ENCODE results near the gene CHST8.

DNA sequence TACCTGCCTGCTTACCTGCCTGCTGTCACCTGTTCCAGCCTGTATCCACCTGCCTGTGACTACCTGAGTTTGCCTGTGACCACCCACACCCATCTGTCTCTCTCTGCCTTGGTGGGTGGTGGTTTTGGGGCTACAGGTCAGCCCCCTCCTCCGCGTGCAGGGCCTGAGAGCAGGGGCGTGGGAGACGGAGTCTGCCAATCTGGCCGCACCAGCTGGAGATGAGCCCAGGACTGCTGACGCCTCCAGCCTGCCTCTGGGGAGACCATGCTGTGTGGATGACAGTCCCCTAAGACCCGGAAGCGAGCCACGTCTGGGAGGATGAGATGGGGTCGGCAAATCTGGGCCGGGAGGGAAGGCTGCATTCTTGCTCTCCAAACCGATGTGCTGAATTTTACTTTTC, 159.0 kb downstream of the CHST8 start:
- TF ChIP-seq ZSCAN20 (CRISPR knock-in tag; IDR thresholded peaks at IDR 0.05) (no peak), MYC (IDR thresholded peaks at IDR 0.05; ENCODE audit: borderline replicate concordance, low read length) (no peak), JUN (IDR thresholded peaks at IDR 0.05) (no peak), NR3C1 (IDR thresholded peaks at IDR 0.05) (no peak), TFCP2L1 (CRISPR knock-in tag; IDR thresholded peaks at IDR 0.05) (no peak), EP300 (IDR thresholded peaks at IDR 0.05) (no peak), JUNB (IDR thresholded peaks at IDR 0.05) (no peak)
- TF ChIP-seq, protein P1, sequence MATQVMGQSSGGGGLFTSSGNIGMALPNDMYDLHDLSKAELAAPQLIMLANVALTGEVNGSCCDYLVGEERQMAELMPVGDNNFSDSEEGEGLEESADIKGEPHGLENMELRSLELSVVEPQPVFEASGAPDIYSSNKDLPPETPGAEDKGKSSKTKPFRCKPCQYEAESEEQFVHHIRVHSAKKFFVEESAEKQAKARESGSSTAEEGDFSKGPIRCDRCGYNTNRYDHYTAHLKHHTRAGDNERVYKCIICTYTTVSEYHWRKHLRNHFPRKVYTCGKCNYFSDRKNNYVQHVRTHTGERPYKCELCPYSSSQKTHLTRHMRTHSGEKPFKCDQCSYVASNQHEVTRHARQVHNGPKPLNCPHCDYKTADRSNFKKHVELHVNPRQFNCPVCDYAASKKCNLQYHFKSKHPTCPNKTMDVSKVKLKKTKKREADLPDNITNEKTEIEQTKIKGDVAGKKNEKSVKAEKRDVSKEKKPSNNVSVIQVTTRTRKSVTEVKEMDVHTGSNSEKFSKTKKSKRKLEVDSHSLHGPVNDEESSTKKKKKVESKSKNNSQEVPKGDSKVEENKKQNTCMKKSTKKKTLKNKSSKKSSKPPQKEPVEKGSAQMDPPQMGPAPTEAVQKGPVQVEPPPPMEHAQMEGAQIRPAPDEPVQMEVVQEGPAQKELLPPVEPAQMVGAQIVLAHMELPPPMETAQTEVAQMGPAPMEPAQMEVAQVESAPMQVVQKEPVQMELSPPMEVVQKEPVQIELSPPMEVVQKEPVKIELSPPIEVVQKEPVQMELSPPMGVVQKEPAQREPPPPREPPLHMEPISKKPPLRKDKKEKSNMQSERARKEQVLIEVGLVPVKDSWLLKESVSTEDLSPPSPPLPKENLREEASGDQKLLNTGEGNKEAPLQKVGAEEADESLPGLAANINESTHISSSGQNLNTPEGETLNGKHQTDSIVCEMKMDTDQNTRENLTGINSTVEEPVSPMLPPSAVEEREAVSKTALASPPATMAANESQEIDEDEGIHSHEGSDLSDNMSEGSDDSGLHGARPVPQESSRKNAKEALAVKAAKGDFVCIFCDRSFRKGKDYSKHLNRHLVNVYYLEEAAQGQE (IDR thresholded peaks at IDR 0.05): no peak
- TF ChIP-seq, protein P2, sequence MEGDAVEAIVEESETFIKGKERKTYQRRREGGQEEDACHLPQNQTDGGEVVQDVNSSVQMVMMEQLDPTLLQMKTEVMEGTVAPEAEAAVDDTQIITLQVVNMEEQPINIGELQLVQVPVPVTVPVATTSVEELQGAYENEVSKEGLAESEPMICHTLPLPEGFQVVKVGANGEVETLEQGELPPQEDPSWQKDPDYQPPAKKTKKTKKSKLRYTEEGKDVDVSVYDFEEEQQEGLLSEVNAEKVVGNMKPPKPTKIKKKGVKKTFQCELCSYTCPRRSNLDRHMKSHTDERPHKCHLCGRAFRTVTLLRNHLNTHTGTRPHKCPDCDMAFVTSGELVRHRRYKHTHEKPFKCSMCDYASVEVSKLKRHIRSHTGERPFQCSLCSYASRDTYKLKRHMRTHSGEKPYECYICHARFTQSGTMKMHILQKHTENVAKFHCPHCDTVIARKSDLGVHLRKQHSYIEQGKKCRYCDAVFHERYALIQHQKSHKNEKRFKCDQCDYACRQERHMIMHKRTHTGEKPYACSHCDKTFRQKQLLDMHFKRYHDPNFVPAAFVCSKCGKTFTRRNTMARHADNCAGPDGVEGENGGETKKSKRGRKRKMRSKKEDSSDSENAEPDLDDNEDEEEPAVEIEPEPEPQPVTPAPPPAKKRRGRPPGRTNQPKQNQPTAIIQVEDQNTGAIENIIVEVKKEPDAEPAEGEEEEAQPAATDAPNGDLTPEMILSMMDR (IDR thresholded peaks at IDR 0.05): no peak
- TF ChIP-seq, protein P3, sequence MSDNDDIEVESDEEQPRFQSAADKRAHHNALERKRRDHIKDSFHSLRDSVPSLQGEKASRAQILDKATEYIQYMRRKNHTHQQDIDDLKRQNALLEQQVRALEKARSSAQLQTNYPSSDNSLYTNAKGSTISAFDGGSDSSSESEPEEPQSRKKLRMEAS (IDR thresholded peaks at IDR 0.05): no peak
- TF ChIP-seq, protein P4, sequence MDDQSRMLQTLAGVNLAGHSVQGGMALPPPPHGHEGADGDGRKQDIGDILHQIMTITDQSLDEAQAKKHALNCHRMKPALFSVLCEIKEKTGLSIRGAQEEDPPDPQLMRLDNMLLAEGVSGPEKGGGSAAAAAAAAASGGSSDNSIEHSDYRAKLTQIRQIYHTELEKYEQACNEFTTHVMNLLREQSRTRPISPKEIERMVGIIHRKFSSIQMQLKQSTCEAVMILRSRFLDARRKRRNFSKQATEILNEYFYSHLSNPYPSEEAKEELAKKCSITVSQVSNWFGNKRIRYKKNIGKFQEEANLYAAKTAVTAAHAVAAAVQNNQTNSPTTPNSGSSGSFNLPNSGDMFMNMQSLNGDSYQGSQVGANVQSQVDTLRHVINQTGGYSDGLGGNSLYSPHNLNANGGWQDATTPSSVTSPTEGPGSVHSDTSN (IDR thresholded peaks at IDR 0.05): no peak
